B cell (primary cell): ENCODE results near the gene DUSP15. TPM values are rescaled to one million over a fixed set of nuclear protein-coding genes. Genes with fewer than 3 reads are reported as not detected.

Experiments
- ATAC-seq: fragments of 200-7000 bp; cut with Tn5 transposase; one replicate; pipeline ENCODE4 v1.10.0; 2021; ENCODE audit warnings: low read depth, mild to moderate bottlenecking, moderate number of reproducible peaks, moderate library complexity
- CTCF ChIA-PET: fragments of 350-600 bp; sonication (Branson Sonifier 250); formaldehyde crosslinking; loops from one replicate; lab custom pipeline; 2021; ENCODE audit warnings: antibody characterized with exemption, inconsistent platforms; lab: Charles Lee
- POLR2A ChIA-PET: fragments of 350-600 bp; sonication (Branson Sonifier 250); formaldehyde crosslinking; loops from one replicate; lab custom pipeline; 2021; ENCODE audit warnings: antibody characterized with exemption; lab: Charles Lee
- DNase-seq: peaks from one replicate; pipeline ENCODE4 v3.0.0; 2013
- H2AFZ ChIP-seq: 2 replicates; pipeline ENCODE4 v1.6.1; 2012; ENCODE audit warnings: mild to moderate bottlenecking, low read depth, low read length; ENCODE audit not compliant: insufficient read depth, poor library complexity, severe bottlenecking
- H3K27ac ChIP-seq, 2 donors: 1 replicate in 1 of 2; 2 replicates in 1 of 2; pipeline ENCODE4 v1.5.1; 2012 to 2013; ENCODE audit warnings: low read length in 2 of 2, mild to moderate bottlenecking in 2 of 2, moderate library complexity in 1 of 2
- H3K27me3 ChIP-seq, 4 experiments: fragments of 200-600 bp in 1 of 4; sonication (generic) in 1 of 4; replicated peaks in 1 of 4; 1 replicate in 2 of 4; 2 replicates in 2 of 4; pipeline versions ENCODE4 v1.6.1 to v1.7.0; 2013 to 2016; ENCODE audit warnings: low read length in 3 of 4, mild to moderate bottlenecking in 2 of 4, mixed read lengths in 1 of 4, moderate library complexity in 1 of 4; ENCODE audit not compliant: insufficient read depth in 4 of 4, control insufficient read depth in 3 of 4; ENCODE audit errors: control extremely low read depth in 1 of 4
- H3K36me3 ChIP-seq, 2 experiments: replicated peaks in 1 of 2; 1 replicate in 1 of 2; 2 replicates in 1 of 2; pipeline versions ENCODE4 v1.6.1 to v1.7.1; 2013; ENCODE audit warnings: low read length in 1 of 2; ENCODE audit not compliant: insufficient read depth in 2 of 2, control insufficient read depth in 1 of 2; ENCODE audit errors: control extremely low read depth in 1 of 2, extremely low read depth in 1 of 2
- H3K4me1 ChIP-seq, 2 donors: fragments of 200-600 bp in 1 of 2; sonication (generic) in 1 of 2; 1 replicate in 1 of 2; 2 replicates in 1 of 2; pipeline versions ENCODE4 v1.5.1 to v1.6.1; 2013 to 2017; ENCODE audit warnings: low read length in 2 of 2; ENCODE audit not compliant: control insufficient read depth in 2 of 2, insufficient read depth in 2 of 2
- H3K4me2 ChIP-seq: replicated peaks from 2 replicates; pipeline ENCODE3; 2012; ENCODE audit warnings: mild to moderate bottlenecking, low read depth, low read length; ENCODE audit not compliant: poor library complexity, severe bottlenecking
- H3K4me3 ChIP-seq, 5 experiments: fragments of 200-600 bp in 1 of 5; sonication (generic) in 1 of 5; 1 replicate in 3 of 5; 2 replicates in 2 of 5; pipeline versions ENCODE4 v1.5.1 to v1.7.0; 2011 to 2016; ENCODE audit warnings: low read length in 4 of 5, mild to moderate bottlenecking in 4 of 5, low read depth in 2 of 5, control low read depth in 1 of 5, moderate library complexity in 1 of 5; ENCODE audit not compliant: insufficient read depth in 1 of 5; ENCODE audit errors: control extremely low read depth in 1 of 5, extremely low read depth in 1 of 5
- H3K79me2 ChIP-seq: fragments of 200-600 bp; sonication (generic); one replicate; pipeline ENCODE4 v1.6.0; 2016; ENCODE audit warnings: low read length; ENCODE audit not compliant: control insufficient read depth, insufficient read depth
- H3K9ac ChIP-seq: fragments of 200-600 bp; sonication (generic); 2 replicates; pipeline ENCODE4 v1.6.1; 2017; ENCODE audit warnings: mild to moderate bottlenecking, low read length, moderate library complexity
- H3K9me3 ChIP-seq, 3 donors: one replicate each; pipeline versions ENCODE4 v1.6.1 to v1.7.1; 2013; ENCODE audit warnings: low read length in 2 of 3; ENCODE audit not compliant: control insufficient read depth in 2 of 3, insufficient read depth in 1 of 3; ENCODE audit errors: control extremely low read depth in 1 of 3
- H4K20me1 ChIP-seq: 2 replicates; pipeline ENCODE4 v1.6.0; 2012; ENCODE audit warnings: mild to moderate bottlenecking, low read length; ENCODE audit not compliant: insufficient read depth, control insufficient read depth, poor library complexity, severe bottlenecking
- H3K27ac Mint-ChIP-seq: one replicate; pipeline ENCODE4 v1.8.0; 2021; ENCODE audit warnings: mixed read lengths
- H3K27me3 Mint-ChIP-seq: one replicate; pipeline ENCODE4 v1.8.0; 2021; ENCODE audit warnings: mixed read lengths
- H3K4me1 Mint-ChIP-seq: one replicate; pipeline ENCODE4 v1.8.0; 2021; ENCODE audit warnings: mixed read lengths
- H3K4me3 Mint-ChIP-seq: one replicate; pipeline ENCODE4 v1.8.0; 2021; ENCODE audit warnings: mixed read lengths
- H3K9me3 Mint-ChIP-seq: one replicate; pipeline ENCODE4 v1.8.0; 2022; ENCODE audit warnings: mixed read lengths; ENCODE audit not compliant: insufficient read depth
- EZH2 ChIP-seq: IDR thresholded peaks from 2 replicates; pipeline ENCODE4 v1.6.1; 2012; ENCODE audit warnings: borderline replicate concordance, low read depth, mild to moderate bottlenecking, moderate library complexity, low read length; ENCODE audit not compliant: insufficient read depth, poor library complexity, severe bottlenecking
- WGBS: methylation state at CpG from one replicate; pipeline ENCODE4 v1.1.5; 2013; ENCODE audit warnings: missing lambda C conversion rate; ENCODE audit not compliant: insufficient coverage; 5-methylcytosine and 5-hydroxymethylcytosine counted together
- intact Hi-C: fragments of 100-400 bp; cut with micrococcal nuclease; formaldehyde crosslinking; loops from one replicate; pipeline ENCODE4 v1.10.0; 2022
- polyA plus RNA-seq: library from polyadenylated mRNA; depleted of rRNA; stranded (reverse); fragments of >200 nt; gene quantifications from 2 replicates; pipeline ENCODE4 v1.2.3, GENCODE V29; 2012
- total RNA-seq, 2 donors: library from RNA; stranded (reverse); fragments of 120-200 nt in 1 of 2; gene quantifications; 1 replicate in 1 of 2; 2 replicates in 1 of 2; pipeline versions ENCODE4 v1.2.3 to v1.2.4, GENCODE V29; 2013 to 2022
- TF ChIP-seq, protein P1 (sequence below): fragments of 200-600 bp; IDR thresholded peaks from one replicate; pipeline ENCODE4 v1.8.0; 2022; ENCODE audit warnings: antibody characterized with exemption, mild to moderate bottlenecking

The DUSP15 gene
- total and polyA plus RNA-seq, 2 donors (not counting 1 experiment from before 2014, with no cell fraction given): 0.78 to 3.3 TPM

DNA sequence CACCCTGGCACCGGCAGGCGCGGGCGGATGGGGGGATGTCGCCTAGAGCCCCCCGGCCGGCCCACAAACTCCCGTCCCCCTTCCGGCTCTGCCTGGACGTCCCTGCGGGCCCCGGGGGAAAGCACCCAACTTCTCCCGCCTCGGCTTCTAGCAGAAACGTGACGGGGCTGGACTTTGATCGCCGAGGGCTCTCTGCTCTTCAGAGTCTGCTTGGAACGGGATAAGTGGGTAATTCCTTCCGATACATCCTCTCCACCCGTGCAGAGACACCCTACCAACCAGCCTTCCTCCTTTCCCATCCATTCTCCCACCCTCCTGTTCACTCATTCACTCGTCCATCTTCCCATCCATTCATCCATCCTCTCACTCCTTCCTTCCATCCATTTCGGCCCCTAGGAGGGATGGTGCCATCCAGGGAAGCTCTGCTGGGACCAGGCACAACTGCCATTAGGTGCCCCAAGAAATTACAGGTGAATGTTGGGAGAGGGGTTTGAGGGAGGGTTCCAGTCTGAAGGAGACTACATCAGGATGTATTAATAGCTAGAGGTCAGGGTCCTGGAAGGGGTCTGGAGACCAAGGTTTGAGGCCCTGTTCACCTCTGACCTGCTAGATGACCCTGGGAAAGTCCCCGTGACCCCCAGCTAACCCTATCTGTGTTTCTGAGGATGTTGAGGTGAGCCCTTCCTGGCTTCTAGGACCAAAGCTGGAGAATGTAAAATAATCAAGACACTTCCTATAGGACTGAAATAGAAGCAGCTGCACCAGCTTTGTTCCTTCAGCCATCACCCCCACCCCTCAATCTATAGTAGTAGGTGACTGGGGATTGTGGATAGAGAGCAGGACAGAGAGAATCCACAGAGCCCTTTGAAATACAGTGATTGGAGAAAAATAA, 645 bp upstream of the DUSP15 start:
- Histone ChIP-seq H3K9ac (peak overlapping the region; percentile 67), H3K36me3 (no peaks in the 10 kb centered on the region), H4K20me1 (no peaks in the 10 kb centered on the region), H3K4me1 (peaks cover 29 to 31% of the 10 kb centered on the region in 2 donors), H3K27me3 (peaks cover 0 to 30% (median 12%) of the 10 kb centered on the region in 4 experiments), H3K9me3 (peaks cover 0 to 3% (median 0%) of the 10 kb centered on the region in 3 donors), H3K4me2 (peak overlapping the region; percentile 97), H3K79me2 (no peaks in the 10 kb centered on the region), H3K27ac (peak overlapping the region in 1 of 2 donors; percentile 30), H3K4me3 (peak overlapping the region in 4 of 5 experiments; percentile 30 to 68 (median 56)), H2AFZ (peak overlapping the region; percentile 86)
- DNase-seq (no peak), ATAC-seq (no peak)
- intact Hi-C loops: loop anchor here (1.0 kb wide), 2 partner anchors 7 to 10 kb away; no protein-coding TSS in a partner anchor
- Mint-ChIP-seq H3K27me3 (peaks cover 18% of the 10 kb centered on the region), H3K4me3 (peak overlapping the region; percentile 94), H3K9me3 (no peaks in the 10 kb centered on the region), H3K4me1 (peaks cover 28% of the 10 kb centered on the region), H3K27ac (peak overlapping the region; percentile 68)
- CTCF ChIA-PET: interaction anchor here (0.8 to 3.9 kb wide), 4 partner anchors 9 to 24 kb away, joined by 3 to 20 read pairs (median 3); no protein-coding TSS in a partner anchor
- 5% methylated on average over 21 of the region's 24 CpGs for WGBS
- POLR2A ChIA-PET: interaction anchor here (0.6 to 0.7 kb wide), 2 partner anchors 18 to 24 kb away, joined by 4 to 8 read pairs; no protein-coding TSS in a partner anchor
- TF ChIP-seq, protein P1, sequence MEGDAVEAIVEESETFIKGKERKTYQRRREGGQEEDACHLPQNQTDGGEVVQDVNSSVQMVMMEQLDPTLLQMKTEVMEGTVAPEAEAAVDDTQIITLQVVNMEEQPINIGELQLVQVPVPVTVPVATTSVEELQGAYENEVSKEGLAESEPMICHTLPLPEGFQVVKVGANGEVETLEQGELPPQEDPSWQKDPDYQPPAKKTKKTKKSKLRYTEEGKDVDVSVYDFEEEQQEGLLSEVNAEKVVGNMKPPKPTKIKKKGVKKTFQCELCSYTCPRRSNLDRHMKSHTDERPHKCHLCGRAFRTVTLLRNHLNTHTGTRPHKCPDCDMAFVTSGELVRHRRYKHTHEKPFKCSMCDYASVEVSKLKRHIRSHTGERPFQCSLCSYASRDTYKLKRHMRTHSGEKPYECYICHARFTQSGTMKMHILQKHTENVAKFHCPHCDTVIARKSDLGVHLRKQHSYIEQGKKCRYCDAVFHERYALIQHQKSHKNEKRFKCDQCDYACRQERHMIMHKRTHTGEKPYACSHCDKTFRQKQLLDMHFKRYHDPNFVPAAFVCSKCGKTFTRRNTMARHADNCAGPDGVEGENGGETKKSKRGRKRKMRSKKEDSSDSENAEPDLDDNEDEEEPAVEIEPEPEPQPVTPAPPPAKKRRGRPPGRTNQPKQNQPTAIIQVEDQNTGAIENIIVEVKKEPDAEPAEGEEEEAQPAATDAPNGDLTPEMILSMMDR: no peak
- peak; percentile 12 for TF ChIP-seq EZH2

DNA sequence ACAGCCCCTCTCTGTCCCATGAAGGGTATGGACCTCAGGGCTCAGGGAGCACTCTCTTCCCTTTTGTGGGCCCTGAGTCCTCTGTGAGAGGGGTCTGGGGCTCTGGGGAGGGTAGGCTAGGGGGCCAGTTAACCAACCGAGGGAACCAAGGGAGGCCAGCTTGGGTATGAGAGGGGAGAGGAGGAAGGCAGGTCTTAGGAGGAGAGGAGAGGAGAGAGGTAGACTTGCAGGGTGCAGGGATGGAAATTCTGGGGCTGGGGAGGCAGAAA, 720 bp downstream of the DUSP15 start:
- Histone ChIP-seq H3K27me3 (peaks cover 0 to 30% (median 12%) of the 10 kb centered on the region in 4 experiments), H3K4me3 (peak overlapping the region in 3 of 5 experiments; percentile 55 to 68 (median 57)), H3K9me3 (peaks cover 0 to 3% (median 0%) of the 10 kb centered on the region in 3 donors), H4K20me1 (no peaks in the 10 kb centered on the region), H3K27ac (no peak overlapping the region), H2AFZ (peak overlapping the region; percentile 86), H3K4me2 (peak overlapping the region; percentile 97), H3K4me1 (peaks cover 29 to 31% of the 10 kb centered on the region in 2 donors), H3K79me2 (no peaks in the 10 kb centered on the region), H3K9ac (peak overlapping the region; percentile 67), H3K36me3 (no peaks in the 10 kb centered on the region)
- H3K9me3 Mint-ChIP-seq: no peaks in the 10 kb centered on the region
- peak; percentile 4 for ATAC-seq
- H3K4me1 Mint-ChIP-seq: peaks cover 28% of the 10 kb centered on the region
- 0% methylated on average over 1 of the region's 1 CpG for WGBS
- no peak for DNase-seq
- intact Hi-C loops: no loop called here
- peak overlapping the region; percentile 81 for H3K27ac Mint-ChIP-seq
- H3K27me3 Mint-ChIP-seq: peaks cover 18% of the 10 kb centered on the region
- CTCF ChIA-PET: interaction anchor here (1.0 to 1.2 kb wide), 2 partner anchors 25 to 47 kb away, joined by 3 read pairs; partner anchors contain the start of gene FOXS1
- no peak for TF ChIP-seq EZH2
- TF ChIP-seq, protein P1: no peak
- peak overlapping the region; percentile 93 for H3K4me3 Mint-ChIP-seq
- POLR2A ChIA-PET: no interaction called here
